GM12801 (cell line): ENCODE measurements around the gene ZNF8.

Source experiments
- TF ChIP-seq, protein P1 (sequence below): IDR thresholded peaks from one replicate; pipeline ENCODE4 v1.5.1; 2011; ENCODE audit warnings: control low read depth; ENCODE audit not compliant: insufficient read length; ENCODE audit errors: extremely low read depth

Gene ZNF8

DNA sequence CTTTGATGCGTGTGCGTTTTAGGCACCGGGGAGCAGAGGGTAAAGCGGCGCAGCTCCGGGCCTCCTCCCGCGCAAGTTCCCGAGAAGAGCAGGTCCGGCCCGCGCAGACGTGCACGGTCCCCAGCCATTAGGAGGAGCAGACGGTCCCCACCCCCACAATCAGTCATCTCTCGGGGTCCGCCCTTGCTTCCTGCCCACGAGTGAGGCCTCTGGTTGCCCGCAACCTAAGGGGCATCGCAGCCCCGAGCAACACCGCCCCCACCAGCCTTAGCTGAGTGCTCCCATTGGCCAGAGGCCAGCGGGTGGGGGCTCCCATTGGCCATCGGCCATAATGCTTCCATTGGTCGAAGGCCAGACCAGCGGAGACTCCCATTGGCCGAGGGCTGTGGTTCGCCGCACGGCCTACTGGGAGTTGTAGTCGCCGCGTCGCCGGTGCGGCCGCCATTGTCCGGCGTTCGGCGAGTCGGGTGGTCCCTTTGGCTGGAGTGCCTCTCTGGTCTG is at the start of gene ZNF8:
ZNF8 (plus strand) TSS at position 415 of the 501 bp plus-strand sequence. CDS start 127 bp downstream, outside the sequence.
- TF ChIP-seq, protein P1, sequence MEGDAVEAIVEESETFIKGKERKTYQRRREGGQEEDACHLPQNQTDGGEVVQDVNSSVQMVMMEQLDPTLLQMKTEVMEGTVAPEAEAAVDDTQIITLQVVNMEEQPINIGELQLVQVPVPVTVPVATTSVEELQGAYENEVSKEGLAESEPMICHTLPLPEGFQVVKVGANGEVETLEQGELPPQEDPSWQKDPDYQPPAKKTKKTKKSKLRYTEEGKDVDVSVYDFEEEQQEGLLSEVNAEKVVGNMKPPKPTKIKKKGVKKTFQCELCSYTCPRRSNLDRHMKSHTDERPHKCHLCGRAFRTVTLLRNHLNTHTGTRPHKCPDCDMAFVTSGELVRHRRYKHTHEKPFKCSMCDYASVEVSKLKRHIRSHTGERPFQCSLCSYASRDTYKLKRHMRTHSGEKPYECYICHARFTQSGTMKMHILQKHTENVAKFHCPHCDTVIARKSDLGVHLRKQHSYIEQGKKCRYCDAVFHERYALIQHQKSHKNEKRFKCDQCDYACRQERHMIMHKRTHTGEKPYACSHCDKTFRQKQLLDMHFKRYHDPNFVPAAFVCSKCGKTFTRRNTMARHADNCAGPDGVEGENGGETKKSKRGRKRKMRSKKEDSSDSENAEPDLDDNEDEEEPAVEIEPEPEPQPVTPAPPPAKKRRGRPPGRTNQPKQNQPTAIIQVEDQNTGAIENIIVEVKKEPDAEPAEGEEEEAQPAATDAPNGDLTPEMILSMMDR, result no peak

DNA sequence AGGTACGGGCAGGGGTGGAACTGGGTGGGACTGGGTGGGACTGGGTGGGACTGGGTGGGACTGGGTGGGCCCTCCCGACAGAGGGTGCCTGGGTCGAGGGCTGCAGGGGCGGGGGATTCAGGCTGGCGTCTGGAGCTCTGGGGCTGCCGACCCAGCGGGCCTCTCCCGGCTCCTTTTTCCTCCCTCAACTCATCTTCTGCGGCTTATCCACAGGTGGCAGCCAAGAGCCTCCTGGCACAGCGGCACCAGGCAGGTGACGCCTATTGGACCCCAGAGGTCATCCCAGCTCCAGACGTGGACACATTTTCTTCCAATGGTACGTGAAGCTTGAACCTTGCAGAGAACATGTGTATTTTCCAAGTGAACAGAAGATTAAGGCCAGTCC is 49.5 kb upstream of the ZNF8 start:
- TF ChIP-seq, protein P1, result no peak

DNA sequence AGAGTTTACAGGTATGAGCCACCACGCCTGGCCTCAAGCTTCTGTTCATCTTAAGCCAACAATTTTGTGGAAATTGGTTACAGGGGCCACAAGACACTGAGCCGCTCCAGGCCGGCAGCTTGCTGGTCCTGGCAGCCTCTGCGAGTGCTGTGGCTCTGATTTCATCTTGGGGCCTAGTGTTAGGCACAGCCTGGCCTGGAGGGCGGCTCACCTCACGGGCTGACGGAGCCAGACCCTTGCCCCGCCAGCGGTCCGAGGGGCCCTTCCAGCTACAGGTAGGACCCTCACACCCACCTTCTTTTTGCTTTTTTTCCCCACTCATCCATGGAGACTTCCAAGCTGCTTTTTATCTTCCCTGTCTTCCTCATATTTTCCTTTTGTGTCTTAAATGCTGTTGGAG is 41.4 kb upstream of the ZNF8 start:
- TF ChIP-seq, protein P1, result no peak

DNA sequence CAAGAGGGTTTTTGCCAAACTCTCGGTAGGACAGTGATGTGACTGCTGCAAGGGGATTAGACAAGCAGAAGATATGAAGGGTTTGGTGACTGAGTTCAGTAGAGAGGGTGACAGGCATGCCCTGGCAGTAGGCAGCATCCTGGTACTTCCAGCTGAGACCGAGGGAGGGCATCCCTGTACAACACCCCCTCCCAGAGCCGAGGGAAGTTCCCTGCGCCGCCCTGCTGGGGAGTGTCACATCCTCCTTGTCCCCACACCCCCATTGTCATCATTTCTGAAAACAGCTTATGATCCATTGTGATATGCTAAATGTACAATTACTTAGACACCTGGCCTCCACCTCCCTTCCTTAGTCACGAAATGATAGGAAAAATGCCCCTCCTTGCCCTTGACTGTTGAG is 35.4 kb upstream of the ZNF8 start:
- TF ChIP-seq, protein P1, result no peak

DNA sequence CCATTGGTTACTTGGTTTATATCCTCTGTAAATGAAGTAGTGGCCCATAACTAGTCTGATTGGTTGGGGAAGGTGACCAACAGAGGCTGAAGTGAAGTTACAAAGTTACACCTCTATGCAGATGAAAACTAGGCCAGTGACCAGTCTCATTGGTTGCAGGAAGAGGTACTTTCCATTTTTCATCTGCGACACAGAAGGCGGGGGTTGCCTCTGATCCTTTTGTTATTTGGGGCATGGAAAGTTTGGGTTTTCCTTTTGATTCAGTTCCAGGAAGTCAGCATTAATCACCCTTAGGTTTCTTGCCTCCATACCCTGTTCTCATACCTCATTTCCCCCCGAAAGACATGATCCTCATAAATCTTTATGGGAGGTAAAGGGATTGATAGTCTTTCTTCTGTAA is 29.9 kb upstream of the ZNF8 start:
- TF ChIP-seq, protein P1, result no peak

DNA sequence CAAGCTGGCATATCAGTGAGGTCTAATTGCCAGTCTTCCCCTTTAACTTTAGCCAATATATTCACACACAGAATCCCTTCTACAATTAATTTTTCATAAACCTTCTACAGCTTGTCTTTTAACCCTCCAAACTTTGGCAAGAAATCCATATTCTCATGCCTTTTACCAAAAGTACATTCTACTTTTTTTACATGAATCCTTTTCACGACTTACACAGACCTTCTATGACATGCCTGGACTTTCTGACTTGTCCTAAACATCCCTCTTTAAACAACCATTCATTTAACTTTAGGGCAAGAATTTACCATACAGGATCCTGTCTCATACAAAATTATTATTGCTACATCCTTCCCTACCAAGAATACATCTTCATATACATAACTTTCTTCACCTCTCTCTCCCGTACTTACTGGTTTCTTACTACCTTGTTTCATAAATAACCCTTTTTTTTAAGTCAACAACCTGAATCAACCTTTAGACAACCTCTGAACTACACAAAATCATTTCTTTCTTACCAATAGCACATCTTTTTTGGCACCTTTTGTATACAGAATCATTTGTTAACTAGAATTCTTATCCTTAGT is 26.6 kb upstream of the ZNF8 start:
- TF ChIP-seq, protein P1, result no peak

DNA sequence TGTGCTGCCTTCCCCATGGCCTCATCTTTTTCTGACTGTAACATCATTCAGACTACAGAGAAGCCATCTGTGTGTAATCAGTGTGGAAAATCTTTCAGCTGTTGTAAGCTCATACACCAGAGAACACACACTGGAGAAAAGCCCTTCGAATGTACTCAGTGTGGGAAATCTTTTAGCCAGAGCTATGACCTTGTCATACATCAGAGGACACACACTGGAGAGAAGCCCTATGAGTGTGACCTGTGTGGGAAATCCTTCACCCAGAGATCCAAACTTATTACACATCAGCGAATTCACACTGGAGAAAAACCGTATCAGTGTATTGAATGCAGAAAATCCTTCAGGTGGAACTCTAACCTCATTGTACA is 17.2 kb upstream of the ZNF8 start:
- TF ChIP-seq, protein P1, result no peak
